ENCODE results near the gene GGTA1. TPM values are rescaled to one million over a fixed set of nuclear protein-coding genes. Genes with fewer than 3 reads are reported as not detected.
A peak's percentile ranks its signal among the peaks of the same experiment; 100 is the strongest.

Gene GGTA1
- total RNA-seq, 2 donors from 2014 or later = 8.3 to 19.3 TPM

- intact Hi-C loops (cut with DNase I) = no loop called here
- no peak for ATAC-seq
- no peak for DNase-seq
Observed at GRCh38 chr9:121505903-121506735, 6.5 kb upstream of the GGTA1 start.

GRCh38 chr9:121503444-121503843 is 3.8 kb upstream of the GGTA1 start:
- no peak for DNase-seq
- ATAC-seq = no peak
- intact Hi-C loops (cut with DNase I) = no loop called here

GRCh38 chr9:121500165-121500478 is 478 bp upstream of the GGTA1 start:
- ATAC-seq = no peak
- intact Hi-C loops (cut with DNase I) = no loop called here

GRCh38 chr9:121499177-121499426 is 542 bp downstream of the GGTA1 start:
- DNase-seq = no peak
- ATAC-seq = peak in 1 of 2 donors; percentile 21
- intact Hi-C loops (cut with DNase I) = loop anchor here in 1 of 2 donors (2.0 kb wide), 1 partner anchor 36 kb away; no protein-coding TSS in a partner anchor

More at GRCh38 chr9:121500165-121500478, 478 bp upstream of the GGTA1 start:
- no peak for DNase-seq

- ATAC-seq (peak; percentile 36 to 42), DNase-seq (peak; percentile 65)
- intact Hi-C loops (cut with DNase I) = loop anchor here in 1 of 2 donors (2.0 kb wide), 1 partner anchor 36 kb away; no protein-coding TSS in a partner anchor
Observed at GRCh38 chr9:121498487-121499176, 1.0 kb downstream of the GGTA1 start.

GRCh38 chr9:121498150-121498486 is 1.5 kb downstream of the GGTA1 start:
- intact Hi-C loops (cut with DNase I) = loop anchor here in 1 of 2 donors (2.0 kb wide), 1 partner anchor 35 kb away; no protein-coding TSS in a partner anchor
- DNase-seq (peak; percentile 45), ATAC-seq (peak; percentile 39 to 59)

- ATAC-seq = no peak
Observed at GRCh38 chr9:121495976-121496375, 3.7 kb downstream of the GGTA1 start.

GRCh38 chr9:121494192-121494591 is 5.5 kb downstream of the GGTA1 start:
- intact Hi-C loops (cut with DNase I) = no loop called here
- ATAC-seq (no peak), DNase-seq (no peak)

More at GRCh38 chr9:121495976-121496375, 3.7 kb downstream of the GGTA1 start:
- intact Hi-C loops (cut with DNase I) = no loop called here
- DNase-seq = no peak

GRCh38 chr9:121491111-121491510 is 8.5 kb downstream of the GGTA1 start:
- intact Hi-C loops (cut with DNase I) = no loop called here
- ATAC-seq (no peak), DNase-seq (no peak)

GRCh38 chr9:121489344-121489743 is 10.3 kb downstream of the GGTA1 start:
- DNase-seq (no peak), ATAC-seq (no peak)
- intact Hi-C loops (cut with DNase I) = no loop called here

GRCh38 chr9:121486043-121486442 is 13.6 kb downstream of the GGTA1 start:
- DNase-seq = no peak
- peak in 1 of 2 donors; percentile 37 for ATAC-seq
- intact Hi-C loops (cut with DNase I) = no loop called here

- intact Hi-C loops (cut with DNase I) = no loop called here
- DNase-seq (no peak), ATAC-seq (peak; percentile 60 to 68)
Observed at GRCh38 chr9:121485623-121486022, 14.0 kb downstream of the GGTA1 start.

GRCh38 chr9:121484651-121485446 is 14.8 kb downstream of the GGTA1 start:
- ATAC-seq = peak; percentile 17 to 24
- intact Hi-C loops (cut with DNase I) = no loop called here

GRCh38 chr9:121483473-121484031 is 16.1 kb downstream of the GGTA1 start:
- no peak for DNase-seq
- ATAC-seq = no peak
- intact Hi-C loops (cut with DNase I) = no loop called here

More at GRCh38 chr9:121484651-121485446, 14.8 kb downstream of the GGTA1 start:
- DNase-seq = no peak

- ATAC-seq (peak in 1 of 2 donors; percentile 50), DNase-seq (no peak)
- intact Hi-C loops (cut with DNase I) = no loop called here
Observed at GRCh38 chr9:121483049-121483448, 16.6 kb downstream of the GGTA1 start.

GRCh38 chr9:121478816-121479676 is 20.6 kb downstream of the GGTA1 start:
- ATAC-seq = peak; percentile 35 to 57
- DNase-seq = peak; percentile 65
- intact Hi-C loops (cut with DNase I) = no loop called here

GRCh38 chr9:121476156-121476555 is 23.5 kb downstream of the GGTA1 start:
- ATAC-seq (no peak), DNase-seq (no peak)
- intact Hi-C loops (cut with DNase I) = no loop called here

GRCh38 chr9:121474231-121474947 is 25.3 kb downstream of the GGTA1 start:
- intact Hi-C loops (cut with DNase I) = no loop called here
- ATAC-seq (peak; percentile 47 to 79), DNase-seq (no peak)

Measured in left cardiac atrium (tissue), 4 donors.